ENCODE results near the gene PLPPR5.

- TF ChIP-seq CTCF (conservative IDR thresholded peaks at IDR 0.05; ENCODE audit: low read depth, low read length) (no peak; the same call in 1 of the 2 replicates), FOS (IDR thresholded peaks at IDR 0.05; ENCODE audit: low read depth, low read length) (no peak), POLR2A (IDR thresholded peaks at IDR 0.05; ENCODE audit: low read depth, low read length) (no peak), RCOR1 (IDR thresholded peaks at IDR 0.05; ENCODE audit: insufficient replicate concordance, low read length) (no peak), MAFK (IDR thresholded peaks at IDR 0.05; ENCODE audit: low read depth, low read length) (no peak), RAD21 (IDR thresholded peaks at IDR 0.05; ENCODE audit: low read length) (no peak), CHD1 (IDR thresholded peaks at IDR 0.05; ENCODE audit: low read depth, low read length) (no peak), SMC3 (IDR thresholded peaks at IDR 0.05; ENCODE audit: low read depth, low read length) (no peak), CEBPB (IDR thresholded peaks at IDR 0.05; ENCODE audit: low read depth, low read length) (no peak), BHLHE40 (IDR thresholded peaks at IDR 0.05; ENCODE audit: low read depth, low read length) (no peak), MXI1 (IDR thresholded peaks at IDR 0.05; ENCODE audit: borderline replicate concordance, low read depth, low read length) (no peak)
These were observed at the start of gene PLPPR5 for GRCh38 chr1:99004861-99005442.
